Measurements from ENCODE around the gene AFF3.
"Not testable (repeated sequence)": the region's sequence is repeated elsewhere in the genome, so short reads cannot be mapped to it uniquely, and the experiment has no call there.

AFF3 gene

DNA sequence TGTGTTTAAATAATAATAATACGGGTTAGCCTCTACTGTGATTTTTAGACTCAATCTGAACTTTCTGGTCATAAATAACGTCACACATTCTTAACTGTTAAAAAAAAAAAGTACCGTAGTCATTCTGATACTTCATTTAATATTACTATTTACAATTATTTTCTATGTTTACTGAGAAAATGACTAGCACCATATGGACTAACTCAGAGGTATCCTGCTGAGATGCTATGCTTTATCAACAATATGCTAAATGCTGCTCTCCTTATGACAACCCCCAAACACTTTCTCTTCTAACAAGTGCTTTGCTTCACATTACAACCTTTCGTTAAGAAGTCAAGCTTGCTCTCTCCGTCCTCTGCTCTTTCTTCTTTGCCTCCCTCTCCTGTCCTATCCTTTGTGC lies 182.1 kb downstream of the AFF3 start:
- DNase-seq (ENCODE audit: low read depth) = no peak

DNA sequence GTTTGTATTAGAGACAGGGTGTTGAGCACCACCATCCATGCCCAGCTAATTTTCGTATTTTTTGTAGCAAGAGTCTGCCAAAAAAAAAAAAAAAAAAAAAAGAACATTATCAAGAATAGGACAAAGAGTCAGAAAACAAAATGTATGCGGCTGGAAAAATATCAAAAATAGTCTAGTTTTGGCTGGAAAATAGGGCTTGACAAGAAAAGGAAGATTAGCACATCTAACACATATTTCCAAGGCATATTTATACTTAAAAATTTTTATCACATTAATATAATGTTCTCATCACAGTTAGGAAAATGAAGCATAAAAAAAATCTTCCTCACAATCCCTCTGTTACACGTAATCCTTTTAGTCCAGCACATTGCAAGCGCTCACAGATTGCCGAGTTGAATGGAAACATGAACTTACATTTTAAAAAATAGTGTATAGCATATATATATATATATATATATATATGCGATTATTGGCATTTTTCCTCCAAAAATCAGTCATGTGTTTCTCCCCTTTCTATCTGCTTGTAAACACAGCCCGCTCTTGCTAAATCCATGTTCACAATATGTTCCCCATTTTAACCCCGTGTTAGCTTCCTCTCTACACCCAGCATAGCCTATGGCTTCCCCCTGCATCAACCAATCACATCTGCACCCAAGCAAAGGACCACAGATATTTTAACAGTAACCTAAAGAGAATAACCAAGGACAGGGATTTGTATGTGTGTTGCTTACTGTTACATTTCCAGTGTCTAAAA lies 183.0 kb downstream of the AFF3 start:
- DNase-seq (ENCODE audit: low read depth) = no peak

DNA sequence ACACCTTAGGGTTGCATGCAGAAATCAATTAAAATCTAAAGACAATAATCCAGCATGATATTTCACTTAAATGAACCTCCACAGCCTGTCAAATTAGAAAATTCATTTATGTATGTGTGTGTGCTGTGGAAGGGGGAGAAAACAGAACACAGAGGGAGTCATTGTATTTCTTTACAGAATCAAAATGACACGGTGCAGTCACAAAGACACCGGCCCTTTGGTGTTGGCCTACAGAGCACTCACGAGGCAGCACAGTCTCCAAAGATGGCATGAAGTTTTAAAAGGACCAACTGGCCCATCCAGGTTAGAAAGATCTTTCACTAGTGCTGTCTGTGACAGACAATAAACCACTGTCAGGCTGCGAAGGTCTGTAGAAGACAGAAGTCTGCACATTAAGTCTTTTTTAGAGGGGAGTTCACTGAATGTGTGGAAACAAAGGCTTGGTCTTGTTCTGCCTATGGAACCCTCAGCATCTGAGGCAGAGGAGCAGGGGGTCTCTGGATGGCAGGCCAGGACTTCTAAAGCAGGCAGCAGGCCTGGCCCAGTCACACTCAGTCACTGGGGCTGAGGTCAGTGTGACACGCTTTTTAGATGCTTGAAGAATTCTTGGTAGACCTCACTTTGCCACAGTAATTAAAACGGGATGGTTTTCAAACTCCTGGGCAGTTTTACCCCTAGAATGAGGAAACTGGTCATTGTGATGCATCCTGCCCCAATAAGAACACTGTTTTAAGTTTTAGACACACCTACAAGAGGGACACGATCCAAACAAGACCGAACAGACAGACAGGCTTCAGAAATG lies 184.9 kb downstream of the AFF3 start:
- no peak for DNase-seq (ENCODE audit: low read depth)

DNA sequence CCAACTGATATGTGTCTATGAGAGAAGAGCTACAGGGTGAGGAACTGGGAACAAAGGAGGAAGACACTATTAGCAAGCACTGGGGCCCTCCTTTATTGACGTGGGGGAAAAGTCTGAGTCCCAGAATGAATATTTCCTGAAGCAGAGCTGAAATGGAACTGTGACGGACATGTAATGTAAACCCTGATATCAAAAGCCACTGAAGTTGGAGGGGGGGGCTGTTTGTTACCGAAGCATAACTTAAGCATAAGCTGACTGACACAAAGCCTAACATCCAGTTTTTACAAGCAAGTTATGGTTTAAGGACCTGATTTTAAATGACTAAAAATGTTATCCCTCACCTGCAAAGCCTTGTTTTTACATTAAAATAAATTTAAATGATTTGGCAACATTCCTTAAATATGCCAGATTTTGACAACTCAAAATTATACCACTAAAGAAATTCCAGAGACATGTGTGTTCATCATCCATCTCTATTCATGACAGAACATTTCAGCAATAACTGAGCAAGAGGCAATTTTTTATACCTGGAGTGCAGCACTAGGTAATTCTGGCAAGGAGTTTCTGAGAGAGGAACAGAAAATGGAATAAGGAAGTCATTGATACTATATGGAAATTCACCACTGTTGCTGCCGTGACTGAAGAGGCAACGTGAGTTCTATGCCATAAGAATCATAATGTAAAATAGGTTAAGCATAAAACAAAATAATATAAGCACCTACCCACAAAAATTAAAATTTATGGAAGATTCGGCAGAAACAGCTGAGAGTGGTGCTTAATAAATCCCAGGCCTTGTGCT lies 186.0 kb downstream of the AFF3 start:
- no peak for DNase-seq (ENCODE audit: low read depth)

DNA sequence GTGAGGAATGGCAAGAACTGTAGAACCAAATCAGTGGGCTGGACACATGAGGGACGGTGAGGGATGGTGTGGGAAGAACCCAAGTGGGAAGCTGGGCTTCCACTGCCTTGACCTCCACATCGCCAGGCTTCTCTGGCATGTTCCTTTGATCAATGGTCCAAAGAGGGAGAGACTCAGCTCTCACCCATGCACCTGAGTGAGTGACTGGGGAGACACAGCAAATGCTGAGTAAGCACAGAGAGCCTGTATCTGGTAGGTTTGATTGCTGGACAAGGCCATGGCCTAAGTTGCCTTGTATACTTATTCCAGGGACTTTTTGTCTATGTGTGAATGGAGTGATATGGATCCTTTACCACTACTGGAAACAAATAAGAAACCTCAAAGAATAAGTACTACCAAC lies 188.6 kb downstream of the AFF3 start:
- DNase-seq (ENCODE audit: low read depth) = no peak

DNA sequence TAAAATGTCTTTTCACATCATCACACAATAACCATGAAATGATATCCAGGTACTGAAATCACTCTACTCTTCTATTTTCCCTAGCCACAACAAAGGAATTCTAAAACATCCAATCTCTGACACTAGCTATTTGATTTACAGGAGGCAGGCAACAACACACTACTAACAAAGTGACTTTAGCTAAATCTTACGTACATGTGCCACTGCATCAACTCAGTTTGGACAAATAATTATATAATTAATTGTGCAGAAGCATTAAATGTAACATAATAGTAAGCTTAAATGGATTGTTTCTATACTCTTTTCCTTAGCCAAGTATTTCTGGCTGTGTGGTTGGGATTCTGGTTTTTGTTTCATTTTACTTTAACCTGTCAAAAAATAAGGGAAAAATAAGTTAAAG lies 192.4 kb downstream of the AFF3 start:
- DNase-seq (ENCODE audit: low read depth) = no peak

DNA sequence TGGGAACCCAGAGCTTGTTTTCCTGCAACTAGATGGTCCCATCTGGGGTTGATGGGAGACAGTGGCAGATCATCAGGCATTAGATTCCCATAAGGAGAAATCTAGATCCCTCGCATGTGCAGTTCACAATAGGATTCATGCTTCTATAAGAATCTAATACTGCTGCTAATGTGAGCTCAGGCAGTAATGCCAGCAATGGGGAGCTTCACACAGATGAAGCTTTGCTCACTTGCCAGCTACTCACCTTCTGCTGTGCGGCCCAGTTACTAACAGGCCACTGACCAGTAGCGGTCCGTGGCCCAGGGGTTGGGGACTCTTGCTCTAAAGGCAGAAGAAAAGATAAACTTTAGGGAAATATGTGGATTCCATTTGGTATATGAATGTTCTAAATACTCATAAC lies 192.9 kb downstream of the AFF3 start:
- DNase-seq (ENCODE audit: low read depth) = no peak

DNA sequence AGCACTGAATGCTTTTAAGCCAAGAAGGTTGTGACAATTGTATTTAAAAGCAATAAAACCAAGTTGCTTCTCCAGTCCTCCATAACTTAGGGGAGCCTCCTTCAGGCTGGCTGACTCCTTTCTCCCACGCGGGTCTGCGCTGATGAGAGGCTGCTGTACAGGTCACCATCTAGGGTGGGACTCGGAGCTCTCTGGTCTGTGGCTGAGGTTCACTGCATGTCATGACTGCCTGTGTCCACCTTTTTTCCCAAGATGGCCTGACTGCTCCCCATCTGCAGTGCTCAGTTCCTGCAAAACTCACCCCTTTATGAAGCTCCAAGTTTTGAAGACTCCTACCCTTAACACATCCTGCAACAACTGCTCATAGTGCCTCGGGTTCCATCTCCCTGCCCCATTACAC lies 194.4 kb downstream of the AFF3 start:
- no peak for DNase-seq (ENCODE audit: low read depth)

DNA sequence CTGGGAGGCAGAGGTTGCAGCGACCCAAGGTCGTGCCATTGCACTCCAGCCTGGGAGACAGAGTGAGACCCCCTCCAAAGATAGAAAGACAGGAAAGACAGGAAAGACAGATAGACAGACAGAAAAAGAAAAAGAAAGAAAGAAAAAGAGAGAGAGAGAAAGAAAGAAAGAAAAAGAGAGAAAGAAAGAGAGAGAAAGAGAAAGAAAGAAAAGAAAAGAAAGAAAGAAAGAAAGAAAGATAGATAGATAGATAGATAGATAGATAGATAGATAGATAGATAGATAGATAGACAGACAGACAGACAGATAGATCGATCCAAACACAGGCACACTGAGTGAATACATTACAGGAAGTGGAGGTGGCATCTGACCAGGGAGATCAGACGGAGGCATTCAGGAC lies 195.0 kb downstream of the AFF3 start:
- not testable (repeated sequence) for DNase-seq (ENCODE audit: low read depth)

DNA sequence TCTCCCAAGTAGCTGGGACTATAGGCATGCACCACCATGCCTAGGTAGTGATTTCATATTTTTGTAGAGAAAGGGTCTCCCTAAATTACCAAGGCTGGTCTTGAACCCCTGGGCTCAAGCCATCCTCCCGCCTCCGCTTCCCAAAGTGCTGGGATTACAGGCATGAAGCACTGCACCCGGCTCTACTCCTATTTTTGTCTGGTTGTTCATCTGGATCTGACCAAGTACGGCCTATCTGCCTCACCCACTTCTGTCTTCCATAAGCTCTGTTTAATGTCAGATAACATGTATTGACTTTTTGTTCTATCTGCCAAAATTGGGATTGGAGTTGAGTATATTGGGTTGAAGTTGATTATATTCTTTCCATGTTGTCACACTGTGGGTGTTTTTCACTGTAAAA lies 198.4 kb downstream of the AFF3 start:
- no peak for DNase-seq (ENCODE audit: low read depth)

DNA sequence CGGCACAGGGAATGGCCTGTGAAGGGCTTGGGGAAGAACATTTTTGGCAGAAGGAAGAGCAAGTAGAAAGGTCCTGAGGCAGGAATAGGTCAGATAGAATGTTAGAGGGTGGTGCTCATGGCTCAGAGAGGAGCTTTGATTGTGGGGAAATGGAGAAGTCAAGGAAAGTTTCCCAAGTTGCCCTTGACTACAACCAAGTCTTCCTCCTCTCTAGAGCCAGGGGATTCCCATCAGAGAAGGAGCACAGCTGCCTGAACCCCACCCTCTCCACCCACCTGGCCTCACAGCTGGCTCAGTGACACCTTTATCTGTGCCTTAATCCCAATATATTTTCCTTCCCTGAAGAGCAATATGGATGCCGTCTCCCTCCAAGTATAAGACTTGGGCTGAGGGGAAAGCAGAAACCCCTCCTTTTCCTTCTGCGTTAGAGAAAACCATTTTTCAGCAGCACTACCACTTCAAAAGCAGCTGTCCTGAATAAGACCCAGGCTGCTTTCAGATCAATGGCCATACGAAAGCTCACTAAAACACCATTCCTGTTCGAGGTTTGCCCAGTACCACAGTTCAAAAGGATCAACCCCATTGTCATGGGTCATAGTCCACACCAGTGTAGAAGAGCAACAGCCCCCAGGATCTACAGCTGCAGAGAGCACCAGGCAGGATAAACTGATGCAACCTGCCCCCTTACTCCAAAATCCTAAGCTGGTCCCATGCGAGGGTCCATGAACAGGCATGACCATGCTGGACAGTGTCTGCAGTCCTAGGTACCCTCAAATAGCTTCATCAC lies 199.6 kb downstream of the AFF3 start:
- no peak for DNase-seq (ENCODE audit: low read depth)

DNA sequence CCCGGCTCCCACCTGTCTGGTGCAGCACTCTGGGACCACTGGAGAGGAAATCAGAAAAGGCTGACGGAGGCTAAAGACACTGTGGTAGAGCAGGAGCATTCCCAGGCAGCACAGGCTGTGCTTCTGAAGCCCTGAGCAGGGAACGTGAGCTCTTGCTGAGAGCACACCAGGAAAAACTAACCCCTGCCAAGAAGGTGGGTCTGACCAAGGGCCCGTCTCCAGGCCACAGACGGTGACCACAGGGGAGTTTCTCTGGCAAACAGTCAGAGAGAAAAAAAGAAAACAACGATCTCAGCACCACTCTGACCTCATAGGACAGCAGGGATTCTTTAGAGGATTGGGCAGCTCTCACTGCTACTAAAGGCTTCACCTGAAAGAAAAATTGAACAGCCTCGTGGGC lies 201.4 kb downstream of the AFF3 start:
- DNase-seq (ENCODE audit: low read depth) = no peak

DNA sequence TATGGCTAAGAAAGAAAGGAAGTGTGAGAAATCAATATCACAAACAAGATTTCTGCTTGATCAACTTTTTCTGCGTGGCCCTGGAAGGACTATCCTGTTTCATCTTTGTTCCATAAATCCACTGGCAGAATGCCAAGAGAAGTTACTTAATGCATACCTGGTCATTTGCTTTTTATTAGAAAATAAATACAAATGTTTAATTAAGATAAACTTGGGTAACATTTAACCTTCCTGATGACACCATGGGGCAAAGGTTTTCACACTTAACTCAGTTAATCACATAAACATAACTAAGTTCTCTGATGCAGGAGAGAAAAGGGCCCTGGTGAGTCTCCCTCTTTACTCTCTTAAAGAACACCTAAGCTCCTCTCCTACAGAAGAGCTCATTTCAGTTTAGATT lies 203.3 kb downstream of the AFF3 start:
- no peak for DNase-seq (ENCODE audit: low read depth)

DNA sequence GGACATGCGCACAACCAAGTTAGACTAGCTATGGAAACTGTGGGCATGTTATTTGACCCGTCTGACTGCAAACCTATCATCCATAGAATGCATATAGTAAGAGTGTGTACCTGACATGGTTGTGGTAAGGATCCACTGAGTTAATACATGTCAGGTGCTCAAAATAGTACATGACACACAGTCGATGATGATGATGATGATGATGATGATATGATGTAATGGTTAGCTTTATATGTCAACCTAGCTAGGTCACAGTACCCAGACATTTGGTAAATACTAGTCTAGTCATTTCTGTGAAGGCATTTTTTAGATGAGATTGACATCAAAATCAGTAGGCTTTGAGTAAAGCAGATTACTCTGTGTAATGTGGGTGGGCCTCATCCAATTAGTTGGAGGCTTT lies 204.1 kb downstream of the AFF3 start:
- no peak for DNase-seq (ENCODE audit: low read depth)

DNA sequence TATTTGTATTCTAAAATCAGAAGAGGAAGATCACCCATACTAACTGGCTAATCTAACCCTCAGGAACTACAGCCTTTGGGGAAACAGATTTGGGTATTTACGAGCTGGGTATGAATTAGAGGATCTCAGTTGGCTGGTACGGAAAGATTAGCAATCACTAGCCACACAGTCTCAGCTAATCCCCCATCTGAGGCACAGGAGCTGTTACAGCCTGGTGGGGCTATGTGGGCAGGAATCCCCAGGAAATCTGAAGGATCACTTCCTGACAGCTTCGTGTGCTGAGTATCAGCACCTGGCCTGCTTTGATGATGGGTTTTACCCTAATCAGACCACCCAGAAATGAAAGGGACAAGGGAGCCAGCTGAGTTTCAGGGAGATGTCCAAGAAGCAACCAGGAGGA lies 206.3 kb downstream of the AFF3 start:
- no peak for DNase-seq (ENCODE audit: low read depth)

DNA sequence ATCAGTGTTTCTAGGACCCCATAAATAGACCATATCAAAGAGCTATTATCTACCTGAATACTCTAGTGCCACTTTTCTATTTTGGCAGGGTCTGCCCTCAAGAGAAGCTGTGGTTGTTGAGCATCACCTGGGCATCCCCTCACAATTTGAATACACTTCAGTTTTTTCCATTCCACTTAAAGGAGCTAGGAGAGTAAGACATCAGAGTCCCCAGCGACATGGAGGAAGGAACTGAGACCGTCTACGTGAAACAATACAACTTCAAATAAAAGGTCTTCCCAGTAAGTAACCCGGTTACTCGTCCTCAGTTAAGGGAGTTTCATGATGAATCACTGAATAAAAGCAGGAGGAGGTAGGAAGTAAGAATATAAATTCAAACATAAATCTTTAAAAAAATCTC lies 206.7 kb downstream of the AFF3 start:
- DNase-seq (ENCODE audit: low read depth) = no peak

DNA sequence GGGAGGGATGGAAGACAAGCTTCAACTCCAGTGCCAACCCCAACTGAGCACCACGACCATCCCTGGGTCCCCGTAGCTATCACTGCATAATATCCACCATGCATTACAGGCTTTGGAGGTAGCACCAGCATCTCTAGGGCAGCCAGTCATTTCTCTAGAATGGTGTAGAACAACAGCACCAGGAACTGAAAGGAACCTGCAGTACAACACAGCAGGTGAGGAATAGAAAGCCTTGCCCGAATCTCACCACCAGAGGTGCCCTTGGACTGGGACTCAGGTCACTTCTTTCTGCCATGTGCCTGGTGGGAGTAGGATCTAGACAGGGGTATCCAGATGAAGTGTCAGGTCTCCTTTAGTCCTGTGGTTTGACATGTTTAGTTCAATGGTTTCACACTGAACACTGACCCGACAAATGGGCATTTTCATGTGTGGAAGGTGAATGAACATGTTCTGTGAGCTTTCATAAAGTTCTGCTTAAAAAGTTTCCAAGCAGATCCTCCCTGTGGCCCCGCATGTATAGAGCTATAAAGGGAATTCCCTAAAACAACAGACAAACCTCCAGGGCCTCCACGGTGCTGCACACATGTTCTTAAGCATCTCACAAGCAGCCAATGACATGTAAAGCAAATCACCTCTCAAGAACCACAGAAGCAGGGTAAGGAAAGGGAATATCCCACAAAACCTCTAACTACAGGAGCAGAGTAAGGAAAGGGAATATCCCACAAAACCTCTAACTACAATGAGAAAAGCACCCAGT lies 208.3 kb downstream of the AFF3 start:
- no peak for DNase-seq (ENCODE audit: low read depth)

DNA sequence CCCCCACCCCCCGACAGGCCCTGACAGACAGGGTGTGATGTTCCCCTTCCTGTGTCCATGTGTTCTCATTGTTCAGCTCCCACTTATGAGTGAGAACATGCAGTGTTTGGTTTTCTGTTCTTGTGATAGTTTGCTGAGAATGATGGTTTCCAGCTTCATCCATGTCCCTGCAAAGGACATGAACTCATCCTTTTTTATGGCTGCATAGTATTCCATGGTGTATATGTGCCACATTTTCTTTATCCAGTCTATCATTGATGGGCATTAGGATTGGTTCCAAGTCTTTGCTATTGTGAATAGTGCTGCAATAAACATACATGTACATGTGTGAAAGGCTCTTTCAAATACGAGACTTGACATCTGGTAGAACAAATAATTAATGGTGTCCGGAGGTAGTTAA lies 208.9 kb downstream of the AFF3 start:
- DNase-seq (ENCODE audit: low read depth) = not testable (repeated sequence)

DNA sequence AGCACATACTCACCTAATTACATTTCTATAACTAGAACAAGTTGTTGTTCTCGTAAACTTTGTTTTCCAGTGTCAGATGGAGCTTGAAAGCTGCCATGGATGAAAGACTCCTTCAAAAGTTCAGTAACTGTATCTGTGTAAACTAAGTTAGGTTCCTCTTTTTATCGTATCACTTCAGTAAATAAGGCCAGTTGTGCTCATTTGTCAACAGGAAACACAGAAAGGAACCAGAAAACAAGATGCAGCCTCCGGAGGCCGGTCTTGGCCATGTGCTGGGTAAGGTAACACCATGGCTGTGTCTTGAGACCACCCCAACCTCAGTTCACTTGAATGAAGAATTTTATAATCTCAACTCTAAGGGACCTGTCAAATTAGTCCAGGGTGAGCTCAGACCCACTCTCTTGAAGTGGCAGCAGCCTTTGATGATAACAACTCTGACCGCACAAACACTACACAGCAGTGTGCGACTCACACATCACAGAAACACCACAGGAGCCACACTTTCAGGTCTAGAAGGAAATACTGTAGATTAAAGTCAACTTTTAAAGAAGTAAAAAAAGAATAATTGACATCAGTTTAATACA lies 213.8 kb downstream of the AFF3 start:
- no peak for DNase-seq (ENCODE audit: low read depth)

DNA sequence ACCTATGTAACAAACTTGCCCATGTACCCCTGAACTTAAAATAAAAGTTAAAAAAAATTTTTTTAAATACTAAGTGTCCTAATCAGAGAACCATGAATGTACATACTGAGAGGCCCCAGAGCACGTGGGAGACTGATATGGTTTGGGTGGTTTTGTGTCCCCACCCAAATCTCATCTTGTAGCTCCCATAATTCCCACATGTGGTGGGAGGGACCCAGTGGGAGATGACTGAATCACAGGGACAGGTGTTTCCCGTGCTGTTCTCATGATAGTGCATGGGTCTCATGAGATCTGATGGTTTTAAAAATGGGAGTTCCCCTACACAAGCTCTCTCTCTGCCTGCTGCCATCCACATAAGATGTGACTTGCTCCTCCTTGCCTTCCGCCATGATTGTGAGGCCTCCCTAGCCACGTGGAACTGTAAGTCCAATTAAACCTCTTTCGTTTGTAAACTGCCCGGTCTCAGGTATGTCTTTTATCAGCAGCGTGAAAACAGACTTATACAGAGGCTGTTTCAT lies 214.6 kb downstream of the AFF3 start:
- not testable (repeated sequence) for DNase-seq (ENCODE audit: low read depth)

DNA sequence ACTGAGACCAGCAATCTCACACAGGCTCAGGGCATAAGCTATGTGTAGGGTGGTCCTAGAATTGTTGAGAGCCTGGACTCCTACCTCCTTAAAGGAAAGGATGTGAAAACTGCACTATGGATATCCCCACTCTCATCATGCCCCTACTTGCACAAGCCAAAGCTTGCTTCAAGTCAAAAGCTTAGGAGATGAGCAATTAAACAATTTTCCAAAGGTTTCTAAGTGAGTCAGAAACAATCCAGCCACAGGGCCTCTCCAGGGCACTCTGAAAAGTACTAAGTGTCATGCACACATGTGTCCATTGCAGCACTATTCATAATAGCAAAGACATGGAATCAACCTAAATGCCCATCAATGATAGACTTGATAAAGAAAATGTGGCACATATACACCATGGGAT lies 215.4 kb downstream of the AFF3 start:
- DNase-seq (ENCODE audit: low read depth) = no peak

All from stimulated activated CD8-positive, alpha-beta memory T cell treated with anti-CD3 and anti-CD28 coated beads, Interleukin-12 subunit alpha, Interleukin-12 subunit beta, amount 100 ng/mL, for 4 hours (primary cell).